Right lobe of liver (tissue), 6 donors: ENCODE measurements around the gene KCNMA1. TPM values are rescaled to one million over a fixed set of nuclear protein-coding genes. Genes with fewer than 3 reads are reported as not detected.

Source experiments
- ATAC-seq, 4 donors: fragments of 200-7000 bp; cut with Tn5 transposase; one replicate each; pipeline ENCODE4 v1.9.1; 2020; ENCODE audit warnings: mild to moderate bottlenecking in 4 of 4, moderate library complexity in 4 of 4
- DNase-seq, 3 donors: peaks; one replicate each; pipeline ENCODE4 v3.0.0-alpha.2; 2020
- H3K27ac ChIP-seq, 3 donors: fragments of 200-600 bp; one replicate each; pipeline ENCODE4 v1.8.0; 2022
- H3K27me3 ChIP-seq, 2 donors: fragments of 200-600 bp; one replicate each; pipeline ENCODE4 v1.8.0; 2022
- H3K36me3 ChIP-seq, 4 donors: fragments of 200-600 bp; sonication (generic) in 1 of 4; one replicate each; pipeline versions ENCODE4 v1.5.1 to v1.8.0; 2017 to 2022; ENCODE audit warnings: control low read depth in 1 of 4
- H3K4me1 ChIP-seq, 4 donors: fragments of 200-600 bp; sonication (generic) in 1 of 4; one replicate each; pipeline versions ENCODE4 v1.5.1 to v1.8.0; 2017 to 2022; ENCODE audit warnings: control low read depth in 1 of 4
- H3K4me3 ChIP-seq, 3 donors: fragments of 200-600 bp; one replicate each; pipeline ENCODE4 v1.8.0; 2022
- H3K9me3 ChIP-seq, 4 donors: fragments of 200-600 bp; sonication (generic) in 1 of 4; one replicate each; pipeline versions ENCODE4 v1.5.1 to v1.8.0; 2017 to 2022; ENCODE audit warnings: control low read depth in 1 of 4
- CTCF ChIP-seq, 4 donors: fragments of 200-600 bp in 3 of 4; fragments of 450-650 bp in 1 of 4; IDR thresholded peaks; one replicate each; pipeline versions ENCODE4 v1.5.1 to v1.8.0; 2016 to 2022; ENCODE audit warnings: antibody characterized with exemption in 4 of 4, mild to moderate bottlenecking in 2 of 4
- POLR2A ChIP-seq: fragments of 450-650 bp; IDR thresholded peaks from one replicate; pipeline ENCODE4 v1.6.1; 2017; ENCODE audit warnings: antibody characterized with exemption, mild to moderate bottlenecking
- WGBS: methylation state at CpG from one replicate; pipeline ENCODE4 v1.1.6; 2018; ENCODE audit warnings: low coverage, low lambda C conversion rate; ENCODE audit not compliant: insufficient coverage; ENCODE audit errors: missing lambda C conversion rate; 5-methylcytosine and 5-hydroxymethylcytosine counted together
- intact Hi-C, 2 donors: fragments of 100-400 bp; cut with DNase I; formaldehyde crosslinking; loops; one replicate each; pipeline versions ENCODE4 v1.11.2 to v1.14.1; 2022
- total RNA-seq, 6 experiments: library from RNA; depleted of rRNA in 2 of 6; stranded (reverse); fragments of >200 nt in 2 of 6; fragmentation: NEBNext Ultra II Directional in 3 of 6; extraction: Animal tissue kit (Norgen Biotek cat#: 25700) in 3 of 6; gene quantifications; one replicate each; pipeline versions ENCODE4 v1.1.0 to v1.2.4, GENCODE V29; 2016 to 2023
- donor health status: DM: no; HTN: yes; CAD: no.
- donor health status: DM: no; HTN: no; CAD: no.
- donor health status: DM: no; HTN: no; CAD: no.
- donor health status: DM: no; HTN: yes; CAD: no.
- donor health status: DM: no; HTN: yes; CAD: no.

The KCNMA1 gene
- total RNA-seq, 6 experiments from 2014 or later = 5.7 to 48.0 (median 15.1) TPM

- Histone ChIP-seq H3K4me1 (peaks cover 0 to 17% (median 7%) of the 10 kb centered on the region in 4 donors), H3K27ac (no peak overlapping the region), H3K36me3 (no peaks in the 10 kb centered on the region), H3K9me3 (no peaks in the 10 kb centered on the region), H3K4me3 (no peak overlapping the region), H3K27me3 (no peaks in the 10 kb centered on the region)
- 80% methylated on average over 1 of the region's 9 CpGs for WGBS
- DNase-seq (no peak), ATAC-seq (no peak)
- no peak for TF ChIP-seq POLR2A
- no peak for TF ChIP-seq CTCF (IDR thresholded peaks at IDR 0.05)
- intact Hi-C loops = no loop called here
Measured at GRCh38 chr10:77608281-77608680, 29.3 kb downstream of the KCNMA1 start.

GRCh38 chr10:77606751-77607150, 30.9 kb downstream of the KCNMA1 start:
- H3K27ac ChIP-seq = no peak overlapping the region
- intact Hi-C loops = no loop called here
- no peaks in the 10 kb centered on the region for H3K27me3 ChIP-seq
- H3K4me3 ChIP-seq = no peak overlapping the region
- 67% methylated on average over 1 of the region's 2 CpGs for WGBS
- ATAC-seq (no peak), DNase-seq (no peak)
- no peaks in the 10 kb centered on the region for H3K9me3 ChIP-seq
- H3K4me1 ChIP-seq = peaks cover 0 to 32% (median 6%) of the 10 kb centered on the region in 4 donors
- TF ChIP-seq CTCF (IDR thresholded peaks at IDR 0.05) (no peak), POLR2A (no peak)
- no peaks in the 10 kb centered on the region for H3K36me3 ChIP-seq

GRCh38 chr10:77605466-77605865, 32.1 kb downstream of the KCNMA1 start:
- peak in 2 of 4 donors; percentile 9 to 28 for ATAC-seq
- no CpG with 5 or more reads among the region's 4 CpGs for WGBS

GRCh38 chr10:77604941-77605351, 32.7 kb downstream of the KCNMA1 start:
- 77% methylated on average over 5 of the region's 6 CpGs for WGBS
- intact Hi-C loops = no loop called here
- TF ChIP-seq CTCF (IDR thresholded peaks at IDR 0.05) = no peak
- TF ChIP-seq POLR2A = no peak
- H3K36me3 ChIP-seq = no peaks in the 10 kb centered on the region
- ATAC-seq (no peak), DNase-seq (no peak)
- no peak overlapping the region for H3K27ac ChIP-seq
- no peaks in the 10 kb centered on the region for H3K27me3 ChIP-seq
- peaks cover 0 to 29% (median 3%) of the 10 kb centered on the region in 4 donors for H3K4me1 ChIP-seq
- H3K9me3 ChIP-seq = no peaks in the 10 kb centered on the region
- no peak overlapping the region for H3K4me3 ChIP-seq

More at GRCh38 chr10:77605466-77605865, 32.1 kb downstream of the KCNMA1 start:
- TF ChIP-seq POLR2A (no peak), CTCF (IDR thresholded peaks at IDR 0.05) (peak in 1 of 4 donors; percentile 16)
- intact Hi-C loops = no loop called here
- Histone ChIP-seq H3K27ac (no peak overlapping the region), H3K4me3 (no peak overlapping the region), H3K4me1 (peaks cover 0 to 29% (median 3%) of the 10 kb centered on the region in 4 donors), H3K9me3 (no peaks in the 10 kb centered on the region), H3K36me3 (no peaks in the 10 kb centered on the region), H3K27me3 (no peaks in the 10 kb centered on the region)
- no peak for DNase-seq

GRCh38 chr10:77604063-77604462, 33.5 kb downstream of the KCNMA1 start:
- no peak overlapping the region for H3K27ac ChIP-seq
- H3K27me3 ChIP-seq = no peaks in the 10 kb centered on the region
- no peak for TF ChIP-seq CTCF (IDR thresholded peaks at IDR 0.05)
- TF ChIP-seq POLR2A = no peak
- no peak overlapping the region for H3K4me3 ChIP-seq
- H3K4me1 ChIP-seq = peaks cover 0 to 29% (median 3%) of the 10 kb centered on the region in 4 donors
- ATAC-seq = no peak
- H3K36me3 ChIP-seq = no peaks in the 10 kb centered on the region
- no peak for DNase-seq
- H3K9me3 ChIP-seq = no peaks in the 10 kb centered on the region
- intact Hi-C loops = no loop called here
- 56% methylated on average over 1 of the region's 1 CpG for WGBS
